BJ (cell line): ENCODE data around the gene TBX22. TPM values are rescaled to one million over a fixed set of nuclear protein-coding genes. Genes with fewer than 3 reads are reported as not detected.

Source experiments
- CTCF ChIA-PET: fragments of 350-600 bp; formaldehyde crosslinking; extraction: SDS; loops from one replicate; lab custom pipeline; 2021; ENCODE audit warnings: antibody characterized with exemption, inconsistent platforms; lab: Yijun Ruan, JAX
- POLR2A ChIA-PET: fragments of 300-600 bp; sonication (Branson Sonifier 250); formaldehyde crosslinking; extraction: SDS; loops from one replicate; lab custom pipeline; 2021; ENCODE audit warnings: antibody characterized with exemption; lab: Charles Lee
- DNase-seq: peaks from one replicate; pipeline ENCODE4 v3.0.0-alpha.2; 2011; ENCODE audit warnings: low read depth
- H3K27me3 ChIP-seq: 2 replicates; pipeline ENCODE4 v1.6.0; 2011; ENCODE audit warnings: low read length; ENCODE audit not compliant: control insufficient read depth, insufficient read depth
- H3K36me3 ChIP-seq: 2 replicates; pipeline ENCODE4 v1.5.1; 2011; ENCODE audit warnings: low read length; ENCODE audit not compliant: control insufficient read depth, insufficient read depth
- H3K4me3 ChIP-seq: 2 replicates; pipeline ENCODE4 v1.5.1; 2011; ENCODE audit warnings: low read depth, mild to moderate bottlenecking, control low read depth, low read length
- polyA minus RNA-seq: library from RNA; depleted of rRNA, polyadenylated mRNA; stranded (reverse); fragments of >200 nt; gene quantifications from 2 replicates; pipeline ENCODE4 v1.2.3, GENCODE V29; 2011; rRNA and poly(A)+ RNA removed
- polyA plus RNA-seq: library from polyadenylated mRNA; depleted of rRNA; stranded (reverse); fragments of >200 nt; gene quantifications from 2 replicates; pipeline ENCODE4 v1.2.3, GENCODE V29; 2011; rRNA removed
- TF ChIP-seq, protein P1 (sequence below): IDR thresholded peaks from 2 replicates; pipeline ENCODE4 v1.5.1; 2011; ENCODE audit warnings: low read depth, mild to moderate bottlenecking, control low read depth, inconsistent platforms, low read length, moderate library complexity; ENCODE audit not compliant: insufficient read depth

Gene TBX22, protein sequence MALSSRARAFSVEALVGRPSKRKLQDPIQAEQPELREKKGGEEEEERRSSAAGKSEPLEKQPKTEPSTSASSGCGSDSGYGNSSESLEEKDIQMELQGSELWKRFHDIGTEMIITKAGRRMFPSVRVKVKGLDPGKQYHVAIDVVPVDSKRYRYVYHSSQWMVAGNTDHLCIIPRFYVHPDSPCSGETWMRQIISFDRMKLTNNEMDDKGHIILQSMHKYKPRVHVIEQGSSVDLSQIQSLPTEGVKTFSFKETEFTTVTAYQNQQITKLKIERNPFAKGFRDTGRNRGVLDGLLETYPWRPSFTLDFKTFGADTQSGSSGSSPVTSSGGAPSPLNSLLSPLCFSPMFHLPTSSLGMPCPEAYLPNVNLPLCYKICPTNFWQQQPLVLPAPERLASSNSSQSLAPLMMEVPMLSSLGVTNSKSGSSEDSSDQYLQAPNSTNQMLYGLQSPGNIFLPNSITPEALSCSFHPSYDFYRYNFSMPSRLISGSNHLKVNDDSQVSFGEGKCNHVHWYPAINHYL
- not detected in 2 replicates for polyA plus RNA-seq
- not detected in 2 replicates for polyA minus RNA-seq

DNA sequence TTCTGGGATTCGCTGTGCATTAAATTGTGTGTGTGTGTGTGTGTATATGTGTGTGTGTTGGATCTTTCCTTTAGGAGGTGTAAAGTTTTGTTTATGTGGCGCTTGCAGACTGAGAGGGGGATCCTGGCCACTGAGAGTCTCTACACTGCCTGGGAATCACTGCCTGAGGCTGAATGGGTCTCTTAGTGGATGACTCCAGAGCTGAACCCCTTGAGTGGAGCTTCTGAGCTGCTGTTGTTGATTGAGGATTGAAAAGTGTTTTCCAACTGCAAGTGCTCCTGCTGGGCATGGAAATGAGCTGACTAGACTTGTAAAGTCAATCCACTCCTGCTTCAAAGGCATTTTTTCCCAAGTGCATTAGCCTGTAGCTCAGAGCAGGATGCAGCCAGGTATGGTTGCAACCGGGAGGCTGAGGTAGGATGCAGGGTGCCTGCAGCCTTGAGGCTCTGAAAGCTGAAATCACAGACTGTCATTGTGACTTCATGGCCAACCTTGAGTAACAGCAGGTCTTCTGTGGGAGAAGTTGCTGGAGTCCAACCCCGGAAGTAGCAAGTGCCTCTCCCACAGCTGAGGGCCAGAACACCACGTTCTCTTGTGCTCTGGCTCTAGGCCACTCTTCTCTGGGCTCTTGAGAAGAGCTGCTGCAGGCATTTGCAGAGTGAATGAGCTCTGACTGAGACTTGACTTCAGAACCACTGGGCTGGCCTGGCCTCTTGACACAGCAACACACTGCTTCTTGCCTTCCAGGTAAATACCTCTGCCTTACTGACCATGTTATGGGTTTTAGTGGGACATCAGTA, at the start of gene TBX22:
TSS of gene TBX22 (plus strand) at position 613 of the 800 bp plus-strand sequence. CDS start 7,517 bp downstream, outside the sequence.
- no peaks in the 10 kb centered on the region for H3K27me3 ChIP-seq
- CTCF ChIA-PET: no interaction called here
- no peaks in the 10 kb centered on the region for H3K36me3 ChIP-seq
- H3K4me3 ChIP-seq: no peak within 1 kb of the TSS
- POLR2A ChIA-PET: no interaction called here
- DNase-seq: no peak
- TF ChIP-seq, protein P1, sequence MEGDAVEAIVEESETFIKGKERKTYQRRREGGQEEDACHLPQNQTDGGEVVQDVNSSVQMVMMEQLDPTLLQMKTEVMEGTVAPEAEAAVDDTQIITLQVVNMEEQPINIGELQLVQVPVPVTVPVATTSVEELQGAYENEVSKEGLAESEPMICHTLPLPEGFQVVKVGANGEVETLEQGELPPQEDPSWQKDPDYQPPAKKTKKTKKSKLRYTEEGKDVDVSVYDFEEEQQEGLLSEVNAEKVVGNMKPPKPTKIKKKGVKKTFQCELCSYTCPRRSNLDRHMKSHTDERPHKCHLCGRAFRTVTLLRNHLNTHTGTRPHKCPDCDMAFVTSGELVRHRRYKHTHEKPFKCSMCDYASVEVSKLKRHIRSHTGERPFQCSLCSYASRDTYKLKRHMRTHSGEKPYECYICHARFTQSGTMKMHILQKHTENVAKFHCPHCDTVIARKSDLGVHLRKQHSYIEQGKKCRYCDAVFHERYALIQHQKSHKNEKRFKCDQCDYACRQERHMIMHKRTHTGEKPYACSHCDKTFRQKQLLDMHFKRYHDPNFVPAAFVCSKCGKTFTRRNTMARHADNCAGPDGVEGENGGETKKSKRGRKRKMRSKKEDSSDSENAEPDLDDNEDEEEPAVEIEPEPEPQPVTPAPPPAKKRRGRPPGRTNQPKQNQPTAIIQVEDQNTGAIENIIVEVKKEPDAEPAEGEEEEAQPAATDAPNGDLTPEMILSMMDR: no peak

DNA sequence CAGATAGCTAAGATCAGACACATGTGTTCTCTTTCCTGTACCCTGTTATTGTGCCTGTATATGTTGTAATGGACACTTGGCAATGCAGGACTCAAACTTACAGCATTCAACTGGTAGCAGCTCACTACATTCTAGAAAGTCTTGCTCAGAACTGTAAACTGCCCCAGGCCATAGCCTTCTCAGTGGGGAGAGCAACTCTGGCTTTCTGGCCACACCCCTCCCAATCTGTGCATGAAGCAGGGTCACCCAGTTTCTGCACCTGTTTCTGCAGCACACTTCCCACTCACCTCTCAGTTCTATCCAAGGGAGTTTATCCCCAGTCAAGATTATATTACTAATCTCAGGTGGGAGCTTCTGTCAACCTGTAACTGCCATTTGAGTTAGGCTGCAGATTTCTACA, 38.9 kb upstream of the TBX22 start:
- H3K27me3 ChIP-seq: no peaks in the 10 kb centered on the region
- DNase-seq: no peak
- H3K36me3 ChIP-seq: no peaks in the 10 kb centered on the region
- H3K4me3 ChIP-seq: no peak overlapping the region
- CTCF ChIA-PET: no interaction called here
- POLR2A ChIA-PET: no interaction called here
- TF ChIP-seq, protein P1: no peak

DNA sequence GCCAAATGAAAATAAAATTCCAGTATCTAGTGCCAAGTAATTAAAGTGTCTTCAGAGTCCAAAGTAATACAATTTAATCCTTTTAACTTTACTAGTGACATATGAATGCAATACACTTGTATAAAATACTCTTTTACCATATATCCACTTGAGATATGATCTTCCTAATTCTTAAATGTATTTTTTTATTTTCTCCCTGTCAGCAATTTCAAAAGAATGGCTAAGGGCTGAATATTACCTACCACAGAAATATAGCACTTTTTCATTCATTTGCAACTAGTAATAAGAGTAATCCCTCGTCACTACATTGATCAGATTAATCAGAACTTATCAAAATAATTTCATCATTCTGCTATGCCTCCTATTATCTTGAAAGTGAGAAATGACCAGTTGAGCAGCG, 10.1 kb upstream of the TBX22 start:
- ChIA-PET POLR2A (no interaction called here), CTCF (no interaction called here)
- Histone ChIP-seq H3K27me3 (no peaks in the 10 kb centered on the region), H3K4me3 (no peak overlapping the region), H3K36me3 (no peaks in the 10 kb centered on the region)
- DNase-seq: no peak
- TF ChIP-seq, protein P1: no peak

DNA sequence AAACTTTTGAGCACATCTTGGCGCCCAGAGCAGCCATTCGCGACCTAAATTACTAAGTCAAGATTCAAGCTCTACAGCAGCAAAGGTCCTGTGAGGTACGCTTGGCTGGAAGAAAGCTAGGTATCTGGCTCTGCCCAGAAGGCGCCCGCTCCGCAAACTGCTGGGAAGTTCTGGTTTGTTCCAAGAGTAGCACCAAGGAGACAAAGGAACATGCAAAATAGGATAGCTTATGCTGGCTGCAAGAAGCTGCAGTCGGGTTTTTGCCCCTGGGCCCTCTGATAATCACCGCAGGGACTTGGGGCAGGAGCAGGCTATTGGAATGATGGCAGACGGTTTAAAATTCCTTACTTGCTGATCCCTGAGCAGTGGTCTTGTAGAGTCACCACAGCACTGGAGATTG, 3.0 kb upstream of the TBX22 start:
- TF ChIP-seq, protein P1: no peak
- H3K4me3 ChIP-seq: no peak overlapping the region
- DNase-seq: no peak
- CTCF ChIA-PET: no interaction called here
- H3K27me3 ChIP-seq: no peaks in the 10 kb centered on the region
- POLR2A ChIA-PET: no interaction called here
- no peaks in the 10 kb centered on the region for H3K36me3 ChIP-seq

DNA sequence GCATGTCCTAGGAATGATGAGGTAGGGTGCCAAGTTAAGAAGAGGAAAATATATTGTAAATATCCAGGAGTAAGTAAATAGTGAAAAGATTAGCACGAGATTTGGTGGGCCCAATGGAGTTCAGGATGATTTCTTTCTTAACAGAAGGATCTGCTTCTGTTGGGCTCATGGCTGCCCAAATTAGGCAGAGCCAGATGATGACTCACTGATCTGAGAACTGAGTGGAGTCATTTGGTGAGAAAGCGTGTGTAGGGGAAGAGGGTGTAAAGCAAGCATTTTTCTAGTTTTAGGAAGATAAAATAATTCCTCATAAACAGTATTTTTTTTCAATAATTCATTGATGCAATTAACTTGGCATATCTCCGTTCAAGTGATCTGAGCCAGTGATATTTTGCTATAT, 1.6 kb downstream of the TBX22 start:
- CTCF ChIA-PET: no interaction called here
- H3K4me3 ChIP-seq: no peak overlapping the region
- POLR2A ChIA-PET: no interaction called here
- H3K36me3 ChIP-seq: no peaks in the 10 kb centered on the region
- TF ChIP-seq, protein P1: no peak
- no peaks in the 10 kb centered on the region for H3K27me3 ChIP-seq
- DNase-seq: no peak
